PC-9 (cell line): ENCODE results near the gene XPA.

ENCODE experiments used
- EZH2 ChIP-seq: fragments of 200-600 bp; sonication (generic); IDR thresholded peaks from 2 replicates; pipeline ENCODE4 v1.8.0; 2017; ENCODE audit warnings: antibody characterized with exemption, low read depth
- TF ChIP-seq, protein P1 (sequence below): fragments of 200-600 bp; sonication (generic); conservative IDR thresholded peaks from 2 replicates; pipeline ENCODE4 v1.6.1; 2017; ENCODE audit warnings: mixed run types, antibody characterized with exemption, mild to moderate bottlenecking, moderate library complexity

DNA sequence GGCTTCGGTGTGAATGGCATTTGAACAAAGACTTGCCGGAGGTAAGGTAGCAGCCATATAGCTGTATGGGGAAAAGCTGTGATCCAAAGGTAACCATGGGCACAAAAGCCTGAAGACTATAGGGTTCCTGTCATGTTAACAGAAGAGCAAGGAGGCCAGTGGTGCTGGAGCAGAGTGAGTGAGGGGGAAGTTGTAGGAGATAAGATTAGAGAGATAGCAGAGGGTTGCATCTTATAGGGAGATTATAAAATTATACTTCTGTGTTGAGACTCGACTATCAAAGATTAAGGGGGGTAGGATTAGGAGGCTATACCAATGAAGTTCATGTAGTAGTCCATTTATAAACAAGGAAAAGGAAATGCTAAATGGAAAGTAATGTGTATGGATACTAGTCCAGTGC is 60.2 kb downstream of the XPA start:
- TF ChIP-seq, protein P1, sequence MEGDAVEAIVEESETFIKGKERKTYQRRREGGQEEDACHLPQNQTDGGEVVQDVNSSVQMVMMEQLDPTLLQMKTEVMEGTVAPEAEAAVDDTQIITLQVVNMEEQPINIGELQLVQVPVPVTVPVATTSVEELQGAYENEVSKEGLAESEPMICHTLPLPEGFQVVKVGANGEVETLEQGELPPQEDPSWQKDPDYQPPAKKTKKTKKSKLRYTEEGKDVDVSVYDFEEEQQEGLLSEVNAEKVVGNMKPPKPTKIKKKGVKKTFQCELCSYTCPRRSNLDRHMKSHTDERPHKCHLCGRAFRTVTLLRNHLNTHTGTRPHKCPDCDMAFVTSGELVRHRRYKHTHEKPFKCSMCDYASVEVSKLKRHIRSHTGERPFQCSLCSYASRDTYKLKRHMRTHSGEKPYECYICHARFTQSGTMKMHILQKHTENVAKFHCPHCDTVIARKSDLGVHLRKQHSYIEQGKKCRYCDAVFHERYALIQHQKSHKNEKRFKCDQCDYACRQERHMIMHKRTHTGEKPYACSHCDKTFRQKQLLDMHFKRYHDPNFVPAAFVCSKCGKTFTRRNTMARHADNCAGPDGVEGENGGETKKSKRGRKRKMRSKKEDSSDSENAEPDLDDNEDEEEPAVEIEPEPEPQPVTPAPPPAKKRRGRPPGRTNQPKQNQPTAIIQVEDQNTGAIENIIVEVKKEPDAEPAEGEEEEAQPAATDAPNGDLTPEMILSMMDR, result no peak
- TF ChIP-seq EZH2, result no peak
